ENCODE measurements around the gene KRTAP13-4.

Gene KRTAP13-4

GRCh38 chr21:30430170-30430655, at the start of gene KRTAP13-4:
Gene KRTAP13-4 (plus strand): TSS chr21:30430220. CDS start chr21:30430276, 56 bp downstream.
- no peak for DNase-seq

- no peak for DNase-seq
These were observed 47.8 kb upstream of the KRTAP13-4 start for GRCh38 chr21:30382201-30382600.

GRCh38 chr21:30391492-30392025, 38.5 kb upstream of the KRTAP13-4 start:
- DNase-seq = no peak

- DNase-seq = no peak
These were observed 34.3 kb upstream of the KRTAP13-4 start, which contains the start of gene KRTAP13-1 for GRCh38 chr21:30395731-30396130. Gene KRTAP13-1 (plus strand): TSS chr21:30396031. CDS start chr21:30396087, 56 bp downstream.

- no peak for DNase-seq
These were observed 21.1 kb upstream of the KRTAP13-4 start for GRCh38 chr21:30408782-30409494.

GRCh38 chr21:30415993-30416392, 14.0 kb upstream of the KRTAP13-4 start:
- no peak for DNase-seq

GRCh38 chr21:30425826-30426225, 4.2 kb upstream of the KRTAP13-4 start, which contains the start of gene KRTAP13-3:
Gene KRTAP13-3 (minus strand): TSS chr21:30425926. CDS start chr21:30425912, 14 bp downstream.
- no peak for DNase-seq

GRCh38 chr21:30426731-30427130, 3.3 kb upstream of the KRTAP13-4 start:
- DNase-seq = no peak

- no peak for DNase-seq
These were observed 4.1 kb downstream of the KRTAP13-4 start for GRCh38 chr21:30434033-30434631.

GRCh38 chr21:30437010-30437565, 7.1 kb downstream of the KRTAP13-4 start:
- DNase-seq = no peak

GRCh38 chr21:30439975-30440374, 10.0 kb downstream of the KRTAP13-4 start, which contains the start of gene KRTAP15-1:
Gene KRTAP15-1 (plus strand): TSS chr21:30440275. CDS start chr21:30440328, 53 bp downstream.
- no peak for DNase-seq

- DNase-seq = no peak
These were observed 13.2 kb downstream of the KRTAP13-4 start for GRCh38 chr21:30443226-30443625.

GRCh38 chr21:30444204-30444603, 14.2 kb downstream of the KRTAP13-4 start:
- no peak for DNase-seq

GRCh38 chr21:30447056-30447455, 17.0 kb downstream of the KRTAP13-4 start:
- DNase-seq = no peak

GRCh38 chr21:30448514-30448913, 18.5 kb downstream of the KRTAP13-4 start:
- no peak for DNase-seq

GRCh38 chr21:30463713-30464112, 33.7 kb downstream of the KRTAP13-4 start:
- DNase-seq = no peak

- no peak for DNase-seq
These were observed 39.1 kb downstream of the KRTAP13-4 start for GRCh38 chr21:30468900-30469714.

GRCh38 chr21:30478004-30478403, 48.0 kb downstream of the KRTAP13-4 start:
- DNase-seq = no peak

GRCh38 chr21:30479259-30479658, 49.2 kb downstream of the KRTAP13-4 start:
- no peak for DNase-seq

- no peak for DNase-seq
These were observed 50.1 kb downstream of the KRTAP13-4 start, which contains the start of gene KRTAP19-1 for GRCh38 chr21:30480145-30480544. Gene KRTAP19-1 (minus strand): TSS chr21:30480367. CDS start chr21:30480317, 50 bp downstream.
